GM10248 (cell line): ENCODE data around the gene CXCL14.

Source experiments
- CTCF ChIA-PET: fragments of 300-600 bp; sonication (Branson Sonifier 250); formaldehyde crosslinking; extraction: SDS; loops from one replicate; lab custom pipeline; 2021; ENCODE audit warnings: antibody characterized with exemption; lab: Yijun Ruan, JAX
- POLR2A ChIA-PET: fragments of 350-650 bp; sonication (Branson Sonifier 250); formaldehyde crosslinking; extraction: SDS; loops from one replicate; lab custom pipeline; 2020; ENCODE audit warnings: antibody characterized with exemption; lab: Yijun Ruan, JAX
- DNase-seq: peaks from one replicate; pipeline ENCODE4 v3.0.0; 2012; ENCODE audit errors: extremely low spot score
- TF ChIP-seq, protein P1 (sequence below): IDR thresholded peaks from 2 replicates; pipeline ENCODE4 v1.5.1; 2012; ENCODE audit warnings: mild to moderate bottlenecking, low read depth; ENCODE audit errors: extremely low read depth, missing control alignments, control extremely low read depth

Gene CXCL14

DNA sequence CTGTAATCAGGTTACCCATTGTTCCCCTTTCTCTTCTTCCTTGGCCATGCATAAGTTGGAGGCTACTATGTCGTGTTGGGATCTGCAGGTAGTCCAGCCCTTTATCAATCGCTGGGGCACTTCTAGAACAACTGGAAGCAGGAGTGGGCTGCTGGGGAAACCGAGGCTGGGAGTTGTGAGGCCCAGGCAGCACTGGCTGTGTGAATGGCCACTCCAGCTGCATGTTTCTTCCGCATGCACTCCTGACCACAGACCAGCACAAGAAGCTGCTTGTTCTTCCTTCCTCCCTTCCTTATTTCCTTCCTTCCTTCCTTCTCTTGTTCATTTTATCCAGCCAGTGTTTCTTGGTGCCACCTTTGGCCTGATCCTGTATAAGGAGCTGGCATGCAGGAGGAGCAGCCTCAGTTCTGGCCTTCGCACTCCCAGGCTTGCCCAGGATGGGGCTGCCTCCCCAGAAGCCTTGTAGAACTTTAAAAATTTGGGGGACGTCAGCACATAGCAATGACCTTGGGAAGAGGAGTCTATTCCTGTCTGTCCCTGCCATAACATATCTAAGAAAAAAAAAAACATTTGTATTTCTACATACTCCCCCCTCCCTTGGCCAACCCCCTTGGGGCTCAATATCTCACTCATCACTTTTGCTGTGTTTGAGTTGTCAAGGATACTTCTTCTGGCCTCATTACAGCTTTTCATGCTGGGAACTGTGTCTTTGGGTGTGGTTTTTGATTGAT, 20.8 kb upstream of the CXCL14 start:
- ChIA-PET CTCF (interaction anchor here (0.8 to 1.4 kb wide), 4 partner anchors 9 to 34 kb away, joined by 3 to 4 read pairs (median 3); no protein-coding TSS in a partner anchor), POLR2A (no interaction called here)
- TF ChIP-seq, protein P1, sequence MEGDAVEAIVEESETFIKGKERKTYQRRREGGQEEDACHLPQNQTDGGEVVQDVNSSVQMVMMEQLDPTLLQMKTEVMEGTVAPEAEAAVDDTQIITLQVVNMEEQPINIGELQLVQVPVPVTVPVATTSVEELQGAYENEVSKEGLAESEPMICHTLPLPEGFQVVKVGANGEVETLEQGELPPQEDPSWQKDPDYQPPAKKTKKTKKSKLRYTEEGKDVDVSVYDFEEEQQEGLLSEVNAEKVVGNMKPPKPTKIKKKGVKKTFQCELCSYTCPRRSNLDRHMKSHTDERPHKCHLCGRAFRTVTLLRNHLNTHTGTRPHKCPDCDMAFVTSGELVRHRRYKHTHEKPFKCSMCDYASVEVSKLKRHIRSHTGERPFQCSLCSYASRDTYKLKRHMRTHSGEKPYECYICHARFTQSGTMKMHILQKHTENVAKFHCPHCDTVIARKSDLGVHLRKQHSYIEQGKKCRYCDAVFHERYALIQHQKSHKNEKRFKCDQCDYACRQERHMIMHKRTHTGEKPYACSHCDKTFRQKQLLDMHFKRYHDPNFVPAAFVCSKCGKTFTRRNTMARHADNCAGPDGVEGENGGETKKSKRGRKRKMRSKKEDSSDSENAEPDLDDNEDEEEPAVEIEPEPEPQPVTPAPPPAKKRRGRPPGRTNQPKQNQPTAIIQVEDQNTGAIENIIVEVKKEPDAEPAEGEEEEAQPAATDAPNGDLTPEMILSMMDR, result no peak
- no peak for DNase-seq

DNA sequence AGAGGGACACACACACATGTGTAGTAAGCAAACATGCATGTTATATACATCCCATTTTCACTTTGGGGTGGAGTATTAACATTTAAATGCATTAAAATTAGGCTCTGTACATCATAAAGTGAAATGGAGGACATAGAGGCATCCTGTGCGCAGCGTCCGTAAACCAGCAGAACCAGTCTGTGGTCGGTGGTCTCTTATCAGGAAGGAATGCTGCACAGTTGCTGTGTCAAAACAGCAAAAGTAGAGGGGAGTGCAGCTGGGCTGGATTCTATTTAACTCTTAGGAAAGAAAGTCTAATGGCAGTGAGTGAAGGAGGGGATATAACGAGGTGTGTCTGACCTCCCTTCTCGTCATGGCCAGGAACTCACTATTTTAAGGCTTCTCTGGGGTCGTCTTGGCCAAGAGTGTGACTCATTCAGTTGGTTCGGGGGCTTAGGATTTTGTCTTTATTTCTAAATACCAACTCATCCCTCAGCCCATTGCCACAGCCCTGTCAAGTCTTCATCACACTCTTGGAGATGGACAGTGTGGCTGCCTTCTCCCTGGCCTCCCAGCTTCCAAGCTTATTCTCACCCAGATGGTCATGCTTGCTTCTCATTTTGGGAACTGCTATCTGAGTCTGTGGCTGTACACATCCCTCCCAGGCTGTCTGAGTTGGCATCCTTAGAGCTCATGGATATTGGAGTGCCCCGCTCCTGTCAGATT, 20.1 kb upstream of the CXCL14 start:
- no peak for DNase-seq
- TF ChIP-seq, protein P1, result no peak
- POLR2A ChIA-PET, result no interaction called here
- CTCF ChIA-PET, result interaction anchor here (0.9 to 1.4 kb wide), 3 partner anchors 8 to 33 kb away, joined by 3 to 4 read pairs (median 3); no protein-coding TSS in a partner anchor

DNA sequence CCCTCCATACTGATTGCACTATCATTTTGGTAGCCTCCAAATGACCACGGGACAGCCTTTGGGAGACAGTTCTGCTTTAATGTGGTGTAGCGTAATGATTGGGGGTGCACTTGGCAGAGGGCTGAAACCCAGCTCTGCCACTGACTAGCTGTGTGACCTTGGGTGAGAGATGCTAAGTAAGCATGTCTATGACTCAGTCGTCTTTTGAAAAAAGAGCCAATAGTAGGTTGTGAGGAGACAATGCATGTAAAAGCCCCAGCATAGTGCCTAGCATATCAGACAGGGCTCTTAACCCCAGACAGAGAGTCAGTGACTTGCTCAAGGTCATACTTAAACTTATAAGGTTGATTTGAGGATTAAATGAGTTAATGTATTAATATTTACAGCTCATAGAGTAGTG, 18.0 kb upstream of the CXCL14 start:
- ChIA-PET CTCF (interaction anchor here (1.0 to 1.5 kb wide), 2 partner anchors 44 to 139 kb away, joined by 3 to 4 read pairs; no protein-coding TSS in a partner anchor), POLR2A (no interaction called here)
- no peak for DNase-seq
- TF ChIP-seq, protein P1, result no peak

DNA sequence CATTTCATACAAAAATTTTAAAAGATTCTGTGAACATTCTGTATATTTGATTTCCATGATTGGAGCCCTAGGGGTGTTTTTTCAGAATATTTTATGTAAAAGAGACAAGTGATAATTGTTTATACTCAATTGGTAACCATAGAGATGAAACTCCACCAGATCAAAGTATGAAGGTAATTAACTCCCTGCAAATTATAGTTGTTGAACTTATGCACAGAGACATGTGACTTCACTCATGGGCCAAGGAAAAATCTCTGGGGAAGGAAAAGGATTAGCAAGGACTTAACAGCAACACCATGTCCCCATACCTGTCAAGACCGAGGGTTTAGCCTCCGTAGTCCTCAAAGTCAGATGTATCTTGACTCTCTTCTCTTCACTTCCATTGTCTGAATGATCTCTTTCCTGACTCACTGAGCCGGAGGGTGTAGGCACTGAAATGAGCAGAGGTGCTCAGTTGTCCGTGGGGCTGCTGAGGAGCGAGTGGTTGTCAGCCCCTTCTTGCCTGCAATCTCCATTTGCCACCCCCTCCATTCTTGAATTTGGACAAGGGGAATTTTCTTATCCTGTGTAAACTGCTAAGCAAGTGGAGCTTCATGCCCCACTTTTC, 17.5 kb upstream of the CXCL14 start:
- TF ChIP-seq, protein P1, result no peak
- no peak for DNase-seq
- CTCF ChIA-PET, result interaction anchor here (1.0 kb wide), 1 partner anchor 139 kb away, joined by 3 read pairs; no protein-coding TSS in a partner anchor
- POLR2A ChIA-PET, result no interaction called here

DNA sequence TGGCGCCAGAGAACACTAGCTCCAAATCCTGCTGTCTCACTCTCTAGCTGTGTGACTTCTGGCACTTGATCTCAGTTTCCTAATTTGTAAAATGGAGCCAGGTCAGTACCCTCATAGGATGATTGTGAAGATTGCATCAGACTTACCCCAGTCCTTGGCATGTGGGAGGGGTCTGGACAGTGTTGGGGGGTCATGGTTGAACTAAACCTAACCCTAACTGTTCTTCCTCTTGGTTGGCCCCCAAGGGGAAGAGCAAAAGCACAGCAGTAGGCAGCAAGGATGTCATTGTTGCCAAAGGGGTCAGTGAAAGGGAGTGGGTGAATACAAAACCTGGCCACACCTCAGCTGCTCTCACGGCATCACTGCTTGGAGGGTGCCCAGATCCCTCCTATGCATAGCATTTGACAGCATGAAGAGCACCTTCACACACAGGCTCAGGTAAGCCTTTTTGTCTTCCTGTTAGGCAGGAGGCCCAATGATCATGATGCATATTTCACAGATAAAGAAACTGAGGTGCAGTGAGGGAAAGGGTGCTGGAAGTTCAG, 15.7 kb upstream of the CXCL14 start:
- no peak for DNase-seq
- ChIA-PET POLR2A (no interaction called here), CTCF (interaction anchor here (1.2 kb wide), 1 partner anchor 31 kb away, joined by 3 read pairs; no protein-coding TSS in a partner anchor)
- TF ChIP-seq, protein P1, result no peak

DNA sequence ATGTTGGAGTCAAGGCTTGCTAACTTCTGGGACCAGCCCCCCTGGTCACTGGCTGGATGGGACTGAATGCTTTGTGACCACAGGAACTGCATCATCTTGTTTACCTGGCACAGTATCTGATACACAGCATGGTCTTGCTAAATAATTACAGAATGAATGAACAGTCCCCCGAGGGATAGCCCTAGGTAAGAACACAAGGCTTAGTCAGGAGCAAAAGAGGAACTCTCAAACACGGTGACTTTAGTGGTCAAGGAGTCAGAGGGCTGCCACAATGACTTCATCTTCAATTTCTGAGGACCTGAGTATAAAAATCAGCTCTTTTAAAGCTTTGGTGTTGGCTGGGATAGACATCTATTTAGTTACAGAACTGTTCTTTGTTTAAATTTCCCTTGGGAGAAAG, 15.1 kb upstream of the CXCL14 start:
- ChIA-PET POLR2A (no interaction called here), CTCF (interaction anchor here (1.2 to 1.5 kb wide), 2 partner anchors 32 kb away, joined by 3 to 4 read pairs; no protein-coding TSS in a partner anchor)
- DNase-seq, result no peak
- TF ChIP-seq, protein P1, result no peak
